ENCODE measurements around the gene KNG1.

KNG1 gene

DNA sequence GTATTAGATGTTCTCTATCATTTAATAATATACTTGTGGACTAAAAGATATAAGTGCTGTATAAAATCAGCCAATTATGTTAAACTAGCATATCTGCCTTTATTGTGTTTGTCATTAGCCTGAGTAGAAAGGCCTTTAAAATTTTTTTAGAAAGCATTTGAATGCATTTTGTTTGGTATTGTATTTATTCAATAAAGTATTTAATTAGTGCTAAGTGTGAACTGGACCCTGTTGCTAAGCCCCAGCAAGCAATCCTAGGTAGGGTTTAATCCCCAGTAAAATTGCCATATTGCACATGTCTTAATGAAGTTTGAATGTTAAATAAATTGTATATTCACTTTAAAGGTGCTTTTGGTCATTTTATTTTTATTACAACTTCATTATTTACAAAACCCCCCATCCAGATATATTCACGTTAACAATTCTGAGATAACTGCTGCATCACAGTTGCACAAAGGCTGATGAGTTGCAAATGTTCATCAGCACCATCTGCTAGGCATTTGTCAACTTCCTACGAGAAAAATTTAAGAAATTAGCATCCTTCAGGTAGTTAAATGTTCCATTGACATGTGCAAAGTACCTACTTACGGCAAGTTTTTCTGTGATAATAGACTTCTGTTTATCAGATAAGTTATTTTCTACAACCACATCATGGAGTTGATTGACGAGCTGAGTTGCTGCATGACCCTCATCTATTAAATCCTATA, 72.5 kb downstream of the KNG1 start:
- in situ Hi-C loops (cut with HindIII; ENCODE audit: low pct_ligation_motif_present, low pct_unique_long_range_greater_than_20kb, low sequenced_read_pairs), result no loop called here
- no peak for DNase-seq

DNA sequence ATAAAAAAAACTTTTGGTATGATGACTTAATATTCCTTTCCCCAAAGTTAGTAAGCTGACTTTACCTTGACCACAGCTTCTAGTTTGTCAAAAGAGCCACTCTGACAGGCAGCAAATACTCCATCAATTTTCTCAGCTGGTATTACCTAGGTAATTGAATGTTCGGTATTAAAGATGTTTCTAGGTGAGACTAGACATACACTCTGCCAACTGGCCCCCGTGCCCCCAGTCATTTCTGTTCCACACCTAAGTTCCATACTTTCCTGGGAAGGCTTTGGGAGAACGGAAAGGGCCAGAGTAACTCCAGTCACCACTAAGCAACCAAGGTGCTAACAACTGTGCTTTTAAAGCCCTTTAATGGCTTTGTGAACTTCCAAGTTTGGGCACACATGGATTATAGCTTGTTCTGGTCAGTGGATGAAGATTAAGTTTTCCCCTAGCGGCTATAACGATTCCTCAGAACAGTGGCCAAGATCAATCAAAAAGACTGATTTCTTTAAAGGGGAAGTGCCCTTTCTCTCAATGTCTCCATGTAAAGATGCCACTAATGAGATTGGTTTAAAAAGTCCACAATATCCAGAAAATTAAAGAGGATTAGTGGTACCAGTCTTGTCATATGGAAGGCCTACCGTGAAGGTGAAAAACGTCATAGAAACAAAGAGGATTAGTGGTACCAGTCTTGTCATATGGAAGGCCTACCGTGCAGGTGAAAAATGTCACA, 73.3 kb downstream of the KNG1 start:
- in situ Hi-C loops (cut with HindIII; ENCODE audit: low pct_ligation_motif_present, low pct_unique_long_range_greater_than_20kb, low sequenced_read_pairs), result no loop called here

More for the DNA sequence above, 73.3 kb downstream of the KNG1 start:
- DNase-seq, result peak; percentile 33
